GM12801 (cell line): ENCODE data around the gene FUT3.

Source experiments
- CTCF ChIP-seq: IDR thresholded peaks from one replicate; pipeline ENCODE4 v1.5.1; 2011; ENCODE audit warnings: control low read depth; ENCODE audit not compliant: insufficient read length; ENCODE audit errors: extremely low read depth

Gene FUT3

GRCh38 chr19:5873617-5874199 is 22.5 kb upstream of the FUT3 start:
- TF ChIP-seq CTCF: no peak

GRCh38 chr19:5870986-5871394 is 19.7 kb upstream of the FUT3 start:
- no peak for TF ChIP-seq CTCF

- no peak for TF ChIP-seq CTCF
Observed at GRCh38 chr19:5867201-5868136, 16.2 kb upstream of the FUT3 start.

DNA sequence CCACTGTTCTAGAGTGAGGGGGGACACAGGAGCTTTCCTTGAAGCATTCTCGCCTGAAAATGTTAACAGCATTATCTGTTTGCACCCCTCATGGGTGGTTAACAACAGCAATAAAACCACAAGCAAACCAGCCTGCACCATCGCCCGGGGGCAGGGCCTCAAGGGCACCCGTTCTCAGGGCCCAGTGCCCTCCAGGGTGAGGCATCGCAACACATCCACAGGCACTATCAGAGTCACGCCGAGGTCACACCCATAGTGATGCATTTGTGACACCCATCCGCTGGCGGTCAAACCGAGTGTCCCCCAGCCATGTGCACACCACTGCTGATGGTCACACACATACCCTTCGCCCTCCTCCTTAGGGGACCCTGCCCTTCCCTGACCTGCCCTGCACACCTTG is 14.5 kb upstream of the FUT3 start:
- no peak for TF ChIP-seq CTCF

GRCh38 chr19:5864725-5865486 is 13.7 kb upstream of the FUT3 start:
- TF ChIP-seq CTCF: no peak

DNA sequence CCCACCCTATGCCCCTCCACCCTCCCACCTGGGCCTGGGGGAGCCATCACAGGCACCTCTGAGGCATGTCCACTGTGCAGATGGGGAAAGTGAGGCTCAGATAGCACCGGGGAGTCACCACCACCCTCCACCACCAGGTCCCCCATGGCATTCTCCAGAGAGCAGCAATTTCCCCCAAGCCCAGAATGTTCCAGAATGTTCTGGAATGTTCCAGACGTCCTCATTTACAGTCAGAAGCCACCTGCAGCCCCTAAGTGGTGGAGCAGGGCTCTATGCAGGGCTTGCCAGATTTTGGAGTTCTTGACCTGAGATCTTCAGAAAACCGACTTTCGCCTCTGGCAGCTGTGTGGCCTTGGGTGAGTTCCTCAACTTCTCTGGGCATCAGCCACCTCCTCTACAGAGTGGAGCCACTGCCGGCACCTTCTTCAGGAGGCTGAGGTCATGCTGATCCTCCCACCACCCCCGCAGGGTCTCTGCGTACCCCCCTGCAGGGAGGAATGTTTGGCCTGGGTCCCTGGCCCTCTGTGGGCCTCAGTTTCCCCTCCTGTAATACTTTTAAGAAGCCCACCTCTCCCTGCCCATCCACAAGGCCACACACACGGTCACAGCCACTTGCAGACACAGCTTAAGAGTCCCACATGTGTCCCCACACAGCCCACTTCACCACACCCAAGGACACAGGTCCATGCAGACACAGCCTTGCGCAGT is 12.9 kb upstream of the FUT3 start:
- no peak for TF ChIP-seq CTCF
